Stimulated activated CD8-positive, alpha-beta memory T cell treated with anti-CD3 and anti-CD28 coated beads, Interleukin-7, amount 100 ng/mL, for 24 hours (primary cell): ENCODE results near the gene FRAT1.
"Not testable (repeated sequence)": the region's sequence is repeated elsewhere in the genome, so short reads cannot be mapped to it uniquely, and the experiment has no call there.

Experiments used
- DNase-seq: peaks from one replicate; pipeline ENCODE4 v3.0.0-alpha.2; 2020; ENCODE audit warnings: low read depth

The FRAT1 gene

GRCh38 chr10:97318772-97319651, at the start of gene FRAT1:
FRAT1 (plus strand) TSS chr10:97319271; CDS start chr10:97319454, 183 bp downstream.
- peak; percentile 82 for DNase-seq

GRCh38 chr10:97270523-97271154, 48.4 kb upstream of the FRAT1 start:
- DNase-seq: no peak

GRCh38 chr10:97273700-97274099, 45.4 kb upstream of the FRAT1 start:
- DNase-seq: no peak

- DNase-seq: no peak
Measured at GRCh38 chr10:97274828-97275227, 44.2 kb upstream of the FRAT1 start.

- no peak for DNase-seq
Measured at GRCh38 chr10:97277551-97277950, 41.5 kb upstream of the FRAT1 start.

GRCh38 chr10:97278491-97278989, 40.5 kb upstream of the FRAT1 start:
- DNase-seq: no peak

GRCh38 chr10:97279121-97279815, 39.8 kb upstream of the FRAT1 start:
- no peak for DNase-seq

GRCh38 chr10:97280783-97281182, 38.3 kb upstream of the FRAT1 start:
- no peak for DNase-seq

- not testable (repeated sequence) for DNase-seq
Measured at GRCh38 chr10:97290076-97290475, 29.0 kb upstream of the FRAT1 start.

- DNase-seq: not testable (repeated sequence)
Measured at GRCh38 chr10:97290576-97291356, 28.3 kb upstream of the FRAT1 start.

GRCh38 chr10:97291357-97292096, 27.5 kb upstream of the FRAT1 start:
- DNase-seq: no peak

GRCh38 chr10:97292097-97292861, 26.8 kb upstream of the FRAT1 start, which contains the start of gene ARHGAP19:
ARHGAP19 (minus strand) TSS chr10:97292637; CDS start chr10:97292627, 10 bp downstream.
- peak; percentile 83 for DNase-seq

- DNase-seq: no peak
Measured at GRCh38 chr10:97292862-97293198, 26.2 kb upstream of the FRAT1 start.

- no peak for DNase-seq
Measured at GRCh38 chr10:97297556-97298222, 21.4 kb upstream of the FRAT1 start.

- no peak for DNase-seq
Measured at GRCh38 chr10:97298223-97298571, 20.9 kb upstream of the FRAT1 start.

GRCh38 chr10:97300980-97301379, 18.1 kb upstream of the FRAT1 start:
- DNase-seq: no peak

- DNase-seq: no peak
Measured at GRCh38 chr10:97302088-97302791, 16.8 kb upstream of the FRAT1 start.

GRCh38 chr10:97307441-97307840, 11.6 kb upstream of the FRAT1 start:
- DNase-seq: no peak
